MM.1S (cell line): ENCODE data around the gene ATP6V1F.

Experiments used
- CTCF ChIP-seq: fragments of 300-600 bp; sonication (generic); IDR thresholded peaks from 2 replicates; pipeline ENCODE4 v1.5.1; 2016; ENCODE audit warnings: antibody characterized with exemption, low read length, mixed read lengths
- EZH2 ChIP-seq: fragments of 300-600 bp; sonication (generic); optimal IDR thresholded peaks from 2 replicates; pipeline ENCODE3; 2017; ENCODE audit warnings: low read depth, mild to moderate bottlenecking, antibody characterized with exemption, low read length, mixed read lengths
- EZH2phosphoT487 ChIP-seq: fragments of 300-600 bp; sonication (generic); IDR thresholded peaks from 2 replicates; pipeline ENCODE4 v1.6.1; 2018; ENCODE audit warnings: antibody characterized with exemption, low read length

GRCh38 chr7:128887169-128888038, 24.7 kb downstream of the ATP6V1F start:
- TF ChIP-seq CTCF (no peak), EZH2 (no peak), EZH2phosphoT487 (no peak)
